ENCODE data around the gene SAMD10. TPM values are rescaled to one million over a fixed set of nuclear protein-coding genes. Genes with fewer than 3 reads are reported as not detected.

The SAMD10 gene
- total and polyA plus RNA-seq, 12 donors = 1.1 to 8.8 (median 4.4) TPM

GRCh38 chr20:63934271-63935068 lies 45.0 kb downstream of the SAMD10 start:
- intact Hi-C loops (cut with DNase I) = no loop called here
- H3K36me3 ChIP-seq (replicated peaks in 1 of 2) = peaks cover 0 to 58% of the 10 kb centered on the region in 2 donors
- WGBS, 4 donors = 82 to 84% (median 84%) methylated on average over 16 to 37 of the region's 37 CpGs
- H3K4me1 ChIP-seq (replicated peaks in 1 of 2) = no peaks in the 10 kb centered on the region
- TF ChIP-seq CTCF (IDR thresholded peaks at IDR 0.05) (no peak), POLR2A (IDR thresholded peaks at IDR 0.05) (no peak)
- no peak overlapping the region for H3K4me3 ChIP-seq
- peak in 1 of 7 donors; percentile 15 for DNase-seq
- H3K9me3 ChIP-seq (replicated peaks in 1 of 3) = no peaks in the 10 kb centered on the region
- no peaks in the 10 kb centered on the region for H3K27me3 ChIP-seq
- no peak overlapping the region for H3K27ac ChIP-seq

- intact Hi-C loops (cut with DNase I) = no loop called here
- DNase-seq = no peak
- TF ChIP-seq POLR2A (IDR thresholded peaks at IDR 0.05) (no peak), CTCF (IDR thresholded peaks at IDR 0.05) (no peak)
- no peaks in the 10 kb centered on the region for H3K4me1 ChIP-seq (replicated peaks in 1 of 2)
- H3K9me3 ChIP-seq (replicated peaks in 1 of 3) = no peaks in the 10 kb centered on the region
- no peak overlapping the region for H3K27ac ChIP-seq
- 58 to 74% (median 68%) methylated on average over 3 to 5 of the region's 5 CpGs for WGBS, 4 donors
- no peak overlapping the region for H3K4me3 ChIP-seq
- no peaks in the 10 kb centered on the region for H3K27me3 ChIP-seq
- H3K36me3 ChIP-seq (replicated peaks in 1 of 2) = peaks cover 0 to 66% of the 10 kb centered on the region in 2 donors
Measured at GRCh38 chr20:63933646-63934045, 45.8 kb downstream of the SAMD10 start.

GRCh38 chr20:63932606-63933160 lies 46.8 kb downstream of the SAMD10 start:
- Histone ChIP-seq H3K27me3 (no peaks in the 10 kb centered on the region), H3K4me1 (replicated peaks in 1 of 2) (no peaks in the 10 kb centered on the region), H3K36me3 (replicated peaks in 1 of 2) (peaks cover 0 to 75% of the 10 kb centered on the region in 2 donors), H3K27ac (no peak overlapping the region), H3K9me3 (replicated peaks in 1 of 3) (no peaks in the 10 kb centered on the region), H3K4me3 (no peak overlapping the region)
- no peak for DNase-seq
- no peak for TF ChIP-seq POLR2A (IDR thresholded peaks at IDR 0.05)
- TF ChIP-seq CTCF (IDR thresholded peaks at IDR 0.05) = no peak
- 92 to 98% (median 93%) methylated on average over 11 to 17 of the region's 17 CpGs for WGBS, 4 donors
- intact Hi-C loops (cut with DNase I) = no loop called here

- peaks cover 0 to 77% of the 10 kb centered on the region in 2 donors for H3K36me3 ChIP-seq (replicated peaks in 1 of 2)
- H3K4me3 ChIP-seq = no peak overlapping the region
- TF ChIP-seq CTCF (IDR thresholded peaks at IDR 0.05) (no peak), POLR2A (IDR thresholded peaks at IDR 0.05) (no peak)
- WGBS, 4 donors = 93 to 97% (median 95%) methylated on average over 13 to 19 of the region's 19 CpGs
- peaks cover 0 to under 1% of the 10 kb centered on the region in 2 donors for H3K4me1 ChIP-seq (replicated peaks in 1 of 2)
- intact Hi-C loops (cut with DNase I) = no loop called here
- no peak overlapping the region for H3K27ac ChIP-seq
- no peaks in the 10 kb centered on the region for H3K27me3 ChIP-seq
- DNase-seq = no peak
- no peaks in the 10 kb centered on the region for H3K9me3 ChIP-seq (replicated peaks in 1 of 3)
Measured at GRCh38 chr20:63931735-63932134, 47.7 kb downstream of the SAMD10 start.

All from adrenal gland (tissue), 12 donors.